Ramos (cell line): ENCODE measurements around the gene MAP2K5.

Experiments
- in situ Hi-C: fragments of 300-500 bp; cut with MboI; formaldehyde crosslinking; loops from one replicate; pipeline ENCODE4 v1.14.3; 2022; ENCODE audit warnings: low sequenced_read_pairs; ENCODE audit not compliant: unreplicated experiment

The MAP2K5 gene

GRCh38 chr15:67775250-67775649, 232.7 kb downstream of the MAP2K5 start:
- in situ Hi-C loops = loop anchor here (25.0 kb wide), 2 partner anchors 688 to 862 kb away; no protein-coding TSS in a partner anchor

- in situ Hi-C loops = loop anchor here (25.0 kb wide), 2 partner anchors 689 to 861 kb away; no protein-coding TSS in a partner anchor
These were observed 233.5 kb downstream of the MAP2K5 start for GRCh38 chr15:67775998-67776397.

DNA sequence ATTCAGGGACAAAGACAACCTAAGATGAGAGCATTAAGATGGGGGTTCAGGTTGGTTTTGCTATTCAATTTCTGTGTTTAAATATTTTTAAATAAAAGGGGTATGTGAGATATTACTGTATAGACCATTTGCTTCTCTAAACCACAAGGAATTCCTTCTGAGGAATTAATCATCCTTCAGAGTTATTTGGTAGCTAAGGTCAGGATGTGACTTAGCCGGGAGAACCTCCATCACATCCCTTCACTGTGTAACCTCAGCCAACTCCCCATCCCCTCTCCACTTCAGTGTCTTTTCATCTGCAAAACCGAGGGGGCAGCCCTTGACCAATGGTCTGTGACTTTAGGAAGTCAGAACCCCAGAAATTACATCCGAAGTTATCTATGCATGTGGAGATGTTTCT, 234.1 kb downstream of the MAP2K5 start:
- in situ Hi-C loops = loop anchor here (25.0 kb wide), 2 partner anchors 689 to 861 kb away; no protein-coding TSS in a partner anchor

DNA sequence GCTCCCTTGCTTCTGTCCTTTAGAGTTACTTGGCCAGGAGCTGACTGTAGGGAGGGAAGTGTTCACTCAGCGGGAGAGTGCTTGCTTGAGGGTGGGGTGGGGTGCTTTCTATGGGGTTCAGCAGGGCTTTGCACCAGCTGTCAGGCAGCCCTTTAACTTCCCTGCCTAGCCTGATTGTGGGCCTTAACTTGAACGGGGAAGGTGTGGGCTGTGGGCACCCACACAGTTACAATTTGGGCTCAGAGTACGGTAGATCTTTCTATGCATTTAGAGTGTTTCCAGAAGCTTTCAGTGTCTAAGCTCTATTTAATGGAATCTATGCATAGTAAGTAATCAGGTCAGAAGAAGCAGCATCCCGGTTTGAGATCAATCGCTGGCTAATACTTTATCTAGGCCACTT, 234.6 kb downstream of the MAP2K5 start:
- in situ Hi-C loops = loop anchor here (25.0 kb wide), 2 partner anchors 690 to 860 kb away; no protein-coding TSS in a partner anchor

GRCh38 chr15:67777773-67778172, 235.3 kb downstream of the MAP2K5 start:
- in situ Hi-C loops = loop anchor here (25.0 kb wide), 2 partner anchors 690 to 860 kb away; no protein-coding TSS in a partner anchor

DNA sequence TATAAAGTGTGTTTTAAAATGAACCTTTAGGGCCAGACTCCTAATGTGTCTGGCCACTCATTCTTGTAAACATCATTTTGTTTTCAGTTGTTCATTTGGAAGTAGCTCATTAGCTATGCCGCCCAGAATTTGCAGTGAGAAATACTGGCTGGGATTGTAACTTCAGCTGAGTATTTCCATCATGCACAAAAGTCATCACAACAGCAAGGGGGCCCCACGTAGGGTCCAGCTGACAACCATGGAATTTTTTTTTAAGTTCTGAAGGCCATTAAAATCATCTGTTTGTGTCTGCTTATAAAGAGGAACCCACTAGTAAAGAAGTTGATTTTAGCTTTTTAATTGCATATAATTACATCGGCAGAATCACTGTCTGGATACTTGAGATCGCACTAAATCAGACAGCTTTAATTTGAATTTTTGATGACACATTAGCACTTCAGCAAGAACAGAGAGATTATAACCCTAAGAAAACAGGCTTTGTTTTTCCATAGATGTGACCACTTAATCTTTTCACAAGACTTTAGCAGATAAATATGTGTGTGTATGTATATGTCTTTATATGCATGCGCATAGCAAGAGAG, 236.6 kb downstream of the MAP2K5 start:
- in situ Hi-C loops = loop anchor here (25.0 kb wide), 2 partner anchors 692 to 858 kb away; no protein-coding TSS in a partner anchor

- in situ Hi-C loops = loop anchor here (5.0 to 25.0 kb wide), 3 partner anchors 58 to 858 kb away; no protein-coding TSS in a partner anchor
These were observed 237.1 kb downstream of the MAP2K5 start for GRCh38 chr15:67779549-67780111.

GRCh38 chr15:67781061-67781460, 238.6 kb downstream of the MAP2K5 start:
- in situ Hi-C loops = loop anchor here (5.0 to 25.0 kb wide), 3 partner anchors 56 to 856 kb away; no protein-coding TSS in a partner anchor

DNA sequence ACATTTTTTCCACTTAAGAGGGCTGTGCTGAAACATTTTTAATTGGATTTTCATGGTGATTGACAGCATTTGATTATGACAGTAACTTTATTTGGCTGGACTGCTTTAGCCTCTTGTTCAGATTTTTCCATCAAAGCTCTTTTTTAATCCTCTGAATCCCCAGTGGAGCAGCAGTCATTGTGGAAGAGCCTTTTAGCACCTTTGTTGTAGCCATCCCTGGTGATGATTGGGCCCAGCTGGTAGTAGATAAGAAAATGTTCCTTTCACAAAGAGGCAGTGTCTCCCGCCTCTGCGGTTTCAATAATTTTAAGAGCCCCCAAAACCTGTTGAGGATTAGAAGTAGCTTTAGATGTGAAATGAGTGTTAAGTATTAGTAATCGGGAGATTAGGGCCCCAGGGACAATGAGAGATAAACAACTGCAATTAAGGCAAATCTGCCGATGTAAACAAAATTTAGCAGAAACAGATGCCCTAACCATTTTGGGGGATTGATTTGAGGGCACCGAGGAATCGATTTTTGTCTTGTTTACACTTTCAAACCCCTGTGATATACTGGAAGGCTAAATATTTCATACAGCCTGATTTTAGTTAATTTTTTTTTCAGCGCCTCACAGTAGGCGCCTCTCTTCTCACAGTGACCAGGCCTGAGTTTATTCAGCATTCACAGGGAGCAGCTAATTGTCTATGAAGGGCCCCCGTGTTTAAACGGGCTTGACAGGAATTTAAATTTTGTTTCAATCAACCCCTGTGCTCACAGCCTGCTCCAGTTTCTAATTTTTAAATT, 239.6 kb downstream of the MAP2K5 start:
- in situ Hi-C loops = loop anchor here (5.0 to 25.0 kb wide), 3 partner anchors 55 to 855 kb away; no protein-coding TSS in a partner anchor

GRCh38 chr15:67782691-67782991, 240.1 kb downstream of the MAP2K5 start:
- in situ Hi-C loops = loop anchor here (5.0 to 25.0 kb wide), 3 partner anchors 55 to 855 kb away; no protein-coding TSS in a partner anchor

DNA sequence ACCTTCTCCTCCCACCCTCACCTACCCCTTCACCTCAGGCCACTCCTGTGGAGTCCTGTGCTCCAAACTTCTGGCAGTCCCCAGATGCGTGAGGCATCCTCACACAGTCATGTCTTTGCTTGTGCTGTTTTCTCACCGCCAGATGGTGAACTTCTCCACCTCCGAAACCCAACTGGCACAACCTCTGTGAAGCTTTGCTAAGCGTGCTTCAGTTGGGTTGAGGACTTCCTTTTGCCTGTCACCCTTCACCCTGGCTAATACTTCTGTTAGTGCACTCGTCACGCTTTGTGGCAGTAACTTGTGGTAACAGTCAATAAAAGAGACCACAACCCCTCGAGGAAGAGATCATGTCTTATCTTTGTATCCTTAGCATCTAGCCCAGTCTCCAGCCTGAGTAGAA, 240.8 kb downstream of the MAP2K5 start:
- in situ Hi-C loops = loop anchor here (5.0 to 25.0 kb wide), 3 partner anchors 54 to 854 kb away; no protein-coding TSS in a partner anchor

DNA sequence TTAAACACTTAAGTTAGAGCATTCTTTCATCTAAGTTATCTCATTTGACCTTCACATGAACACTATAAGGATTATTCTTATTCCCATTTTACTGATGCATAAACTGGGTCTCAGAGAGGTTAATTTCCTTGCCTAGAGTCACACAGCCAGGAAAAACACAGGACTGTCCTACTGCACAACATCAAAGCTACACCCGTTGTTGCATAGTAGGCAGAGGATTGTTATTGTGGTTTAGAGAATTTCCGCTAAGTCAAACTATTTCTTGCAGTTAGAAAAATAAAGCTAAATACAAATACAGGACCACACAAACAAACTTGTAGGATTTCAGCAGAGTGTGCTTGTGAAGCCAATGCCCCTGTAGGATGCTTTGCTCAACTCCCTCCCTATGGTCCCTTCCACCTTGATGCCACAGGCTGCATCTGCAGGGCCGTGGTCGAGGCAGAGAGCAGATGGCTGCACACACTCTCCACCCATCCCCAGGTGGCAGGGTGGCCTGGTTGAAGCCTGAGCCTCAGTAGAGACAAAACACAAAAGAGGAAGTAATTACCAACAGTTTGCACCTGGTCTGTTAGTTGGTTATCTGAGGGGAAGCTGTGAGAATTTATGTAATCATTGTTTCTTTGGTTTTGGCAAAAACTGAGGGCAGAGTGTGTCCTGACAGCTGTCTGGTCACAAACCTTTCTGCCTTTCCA, 241.7 kb downstream of the MAP2K5 start:
- in situ Hi-C loops = loop anchor here (5.0 to 25.0 kb wide), 3 partner anchors 53 to 853 kb away; no protein-coding TSS in a partner anchor

GRCh38 chr15:67784856-67785430, 242.4 kb downstream of the MAP2K5 start:
- in situ Hi-C loops = loop anchor here (5.0 to 25.0 kb wide), 3 partner anchors 52 to 852 kb away; no protein-coding TSS in a partner anchor

- in situ Hi-C loops = loop anchor here (25.0 kb wide), 2 partner anchors 698 to 852 kb away; no protein-coding TSS in a partner anchor
These were observed 242.9 kb downstream of the MAP2K5 start for GRCh38 chr15:67785431-67785830.

- in situ Hi-C loops = loop anchor here (25.0 kb wide), 2 partner anchors 699 to 851 kb away; no protein-coding TSS in a partner anchor
These were observed 244.1 kb downstream of the MAP2K5 start for GRCh38 chr15:67786646-67787045.

DNA sequence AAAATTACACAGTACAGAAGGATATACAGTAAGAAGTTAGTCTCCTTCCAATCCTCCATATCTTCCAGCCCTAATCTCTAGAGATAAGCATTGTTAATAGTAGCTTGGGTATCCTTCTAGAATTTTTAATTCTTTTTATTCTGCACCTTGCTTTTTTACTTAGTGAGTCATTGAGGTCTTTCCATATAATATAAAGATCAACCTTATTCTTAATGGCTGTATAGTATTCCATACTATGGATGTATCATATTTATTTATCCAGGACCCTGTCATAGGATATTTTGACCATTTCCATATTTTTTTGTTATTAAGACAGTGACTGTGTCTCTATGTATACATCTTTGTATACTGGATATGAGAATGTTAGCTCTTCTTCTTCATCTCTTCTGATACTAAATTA, 246.5 kb downstream of the MAP2K5 start:
- in situ Hi-C loops = loop anchor here (25.0 kb wide), 2 partner anchors 702 to 848 kb away; no protein-coding TSS in a partner anchor

DNA sequence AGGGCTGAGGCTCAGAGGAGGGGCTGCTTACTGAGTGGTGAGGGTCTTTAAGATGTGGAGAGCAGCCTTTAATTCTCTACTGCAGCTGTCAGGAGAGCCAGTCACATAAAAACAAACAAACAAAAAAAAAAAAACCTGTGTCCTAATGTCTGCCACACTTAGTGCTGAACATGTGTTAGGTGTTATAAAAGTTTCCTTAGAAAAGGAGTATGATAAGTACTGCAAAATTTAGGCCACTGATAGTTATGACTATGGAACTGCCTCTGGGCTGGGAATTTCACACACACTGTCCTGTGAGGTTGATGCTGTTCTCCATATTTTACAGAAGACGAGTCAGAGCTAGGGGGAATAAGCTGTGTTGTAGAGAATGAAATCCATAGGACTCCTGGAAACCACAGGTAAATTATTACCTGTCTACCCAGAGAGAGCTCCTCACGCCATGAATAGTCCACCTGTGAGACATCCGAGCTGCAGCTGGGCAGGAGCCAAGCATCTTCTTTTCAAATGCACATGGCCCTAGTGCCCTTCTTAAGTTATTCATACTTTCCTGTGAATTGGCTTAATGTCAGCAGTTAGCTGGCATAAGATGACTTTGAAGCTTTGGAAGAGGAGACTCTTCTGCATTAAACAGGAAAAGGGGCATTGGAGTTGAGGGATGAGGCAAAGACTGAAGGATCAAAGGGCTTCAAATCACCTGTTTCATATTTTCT, 248.3 kb downstream of the MAP2K5 start:
- in situ Hi-C loops = loop anchor here (25.0 kb wide), 2 partner anchors 703 to 847 kb away; no protein-coding TSS in a partner anchor

- in situ Hi-C loops = loop anchor here (25.0 kb wide), 2 partner anchors 705 to 845 kb away; no protein-coding TSS in a partner anchor
These were observed 249.9 kb downstream of the MAP2K5 start for GRCh38 chr15:67792250-67792942.
